ENCODE results near the gene FAM174B. TPM values are rescaled to one million over a fixed set of nuclear protein-coding genes. Genes with fewer than 3 reads are reported as not detected.

Gene FAM174B
- total and polyA plus RNA-seq, 8 donors = 40.8 to 66.3 (median 48.7) TPM

DNA sequence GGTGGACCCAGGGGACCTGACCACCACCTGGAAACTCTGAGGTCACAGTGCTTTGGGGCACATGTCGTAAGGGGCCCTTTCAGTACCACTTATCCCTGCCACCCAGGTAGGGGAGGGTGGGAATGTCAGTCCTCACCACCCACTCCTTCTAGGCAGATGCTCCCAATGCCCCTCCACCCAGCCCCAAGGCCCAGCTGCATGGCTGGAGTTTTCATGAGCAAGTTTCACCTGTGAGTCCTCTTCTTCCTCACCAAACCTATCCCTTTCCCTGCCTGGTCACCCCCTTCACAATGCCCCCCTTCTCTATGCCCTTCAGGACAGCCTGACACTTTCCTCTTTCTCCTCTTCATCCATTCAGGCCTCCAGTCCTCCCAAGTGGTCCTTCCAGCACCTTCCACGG is 9.8 kb downstream of the FAM174B start:
- peaks cover 0 to 6% of the 10 kb centered on the region in 2 donors for H3K4me1 ChIP-seq
- DNase-seq (no peak), ATAC-seq (no peak)
- intact Hi-C loops (cut with DNase I) = no loop called here
- H3K27ac ChIP-seq = no peak overlapping the region
- H3K27me3 ChIP-seq = no peaks in the 10 kb centered on the region
- TF ChIP-seq CTCF (IDR thresholded peaks at IDR 0.05) = no peak
- H3K4me3 ChIP-seq = no peak overlapping the region
- H3K36me3 ChIP-seq = no peaks in the 10 kb centered on the region
- H3K9me3 ChIP-seq = peaks cover 0 to 2% of the 10 kb centered on the region in 2 donors

- peak overlapping the region in 1 of 2 donors; percentile 33 for H3K27ac ChIP-seq
- peaks cover 0 to 2% of the 10 kb centered on the region in 2 donors for H3K9me3 ChIP-seq
- peaks cover 0 to 2% of the 10 kb centered on the region in 2 donors for H3K4me1 ChIP-seq
- ATAC-seq (peak; percentile 25), DNase-seq (peak in 1 of 4 donors; percentile 76)
- intact Hi-C loops (cut with DNase I) = no loop called here
- no peaks in the 10 kb centered on the region for H3K36me3 ChIP-seq
- H3K4me3 ChIP-seq = no peak overlapping the region
- TF ChIP-seq CTCF (IDR thresholded peaks at IDR 0.05) = no peak
- H3K27me3 ChIP-seq = no peaks in the 10 kb centered on the region
Measured at GRCh38 chr15:92645051-92645631, 10.4 kb downstream of the FAM174B start.

- Histone ChIP-seq H3K4me3 (no peak overlapping the region), H3K36me3 (no peaks in the 10 kb centered on the region), H3K27ac (no peak overlapping the region), H3K27me3 (no peaks in the 10 kb centered on the region), H3K4me1 (peaks cover 0 to 1% of the 10 kb centered on the region in 2 donors), H3K9me3 (peaks cover 0 to 10% of the 10 kb centered on the region in 2 donors)
- intact Hi-C loops (cut with DNase I) = no loop called here
- peak; percentile 42 for ATAC-seq
- TF ChIP-seq CTCF (IDR thresholded peaks at IDR 0.05) = no peak
- no peak for DNase-seq
Measured at GRCh38 chr15:92643849-92644815, 11.4 kb downstream of the FAM174B start.

- Histone ChIP-seq H3K27ac (peak overlapping the region; percentile 61 to 77), H3K9me3 (peaks cover 0 to 10% of the 10 kb centered on the region in 2 donors), H3K27me3 (no peaks in the 10 kb centered on the region), H3K36me3 (no peaks in the 10 kb centered on the region), H3K4me1 (peaks cover 8 to 18% of the 10 kb centered on the region in 2 donors), H3K4me3 (no peak overlapping the region)
- no peak for TF ChIP-seq CTCF (IDR thresholded peaks at IDR 0.05)
- DNase-seq = no peak
- peak; percentile 31 for ATAC-seq
- intact Hi-C loops (cut with DNase I) = no loop called here
Measured at GRCh38 chr15:92638709-92639365, 16.7 kb downstream of the FAM174B start.

Measured in left lung (tissue), 10 donors.